Fibroblast of skin of right biceps (primary cell): Measurements from ENCODE around the gene C14orf119.
A peak's percentile ranks its signal among the peaks of the same experiment; 100 is the strongest.

ENCODE experiments used
- DNase-seq: peaks from one replicate; pipeline ENCODE4 v3.0.0-alpha.2; 2013

Gene C14orf119

GRCh38 chr14:23112359-23113178 lies 17.3 kb downstream of the C14orf119 start:
- no peak for DNase-seq

DNA sequence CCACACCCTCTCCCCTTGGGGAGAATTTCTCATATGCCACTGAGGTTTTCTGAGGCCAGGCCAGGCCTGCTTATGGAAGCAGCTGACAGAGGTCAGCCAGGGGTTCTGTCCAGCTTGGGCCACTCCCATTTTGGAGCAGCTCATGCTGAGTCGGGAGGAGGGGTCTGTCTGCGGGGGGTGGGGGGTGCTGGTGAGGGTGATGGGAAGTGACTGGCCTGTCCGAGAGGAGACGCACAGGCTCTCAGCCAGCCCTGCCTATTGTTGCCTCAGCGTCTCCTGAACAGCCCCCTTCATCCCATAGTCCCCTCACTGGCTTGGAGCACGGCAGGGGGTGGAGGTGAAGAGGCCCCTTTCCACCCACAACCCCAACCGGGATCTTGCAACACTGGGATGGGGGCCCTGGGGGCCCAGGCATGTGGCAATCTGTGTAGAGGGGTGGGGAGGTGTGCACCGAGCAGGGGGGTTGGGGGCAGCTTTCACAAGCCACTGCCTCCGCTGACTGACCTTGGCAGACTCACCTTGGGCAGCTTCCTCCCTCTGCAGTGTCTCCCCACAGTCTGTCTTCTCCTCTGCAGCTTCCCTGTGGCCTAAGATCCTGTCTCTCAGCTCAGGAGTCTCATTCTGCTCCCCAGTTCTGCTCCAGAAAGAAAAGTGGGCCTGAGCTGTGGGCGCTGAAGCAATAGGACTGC lies 18.3 kb downstream of the C14orf119 start:
- no peak for DNase-seq

DNA sequence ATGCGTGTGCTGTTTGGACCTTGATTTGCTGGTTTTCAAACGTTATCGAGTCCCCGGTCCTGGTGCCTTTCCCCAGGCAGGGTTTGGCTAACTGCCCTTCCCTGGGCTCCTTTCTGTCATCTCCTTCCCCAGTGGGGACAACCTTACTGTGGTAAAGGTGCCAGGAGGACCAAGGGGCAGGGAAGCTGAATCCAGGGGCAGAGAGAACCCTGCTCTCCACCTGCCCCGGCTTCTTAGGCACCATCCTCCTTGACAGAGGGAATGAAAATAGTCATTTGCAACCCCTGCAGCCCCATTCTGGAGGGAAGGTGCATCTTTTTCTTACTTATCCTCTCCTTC lies 18.8 kb downstream of the C14orf119 start:
- no peak for DNase-seq

- DNase-seq, result no peak
These were observed 19.3 kb downstream of the C14orf119 start for GRCh38 chr14:23114669-23115038.

DNA sequence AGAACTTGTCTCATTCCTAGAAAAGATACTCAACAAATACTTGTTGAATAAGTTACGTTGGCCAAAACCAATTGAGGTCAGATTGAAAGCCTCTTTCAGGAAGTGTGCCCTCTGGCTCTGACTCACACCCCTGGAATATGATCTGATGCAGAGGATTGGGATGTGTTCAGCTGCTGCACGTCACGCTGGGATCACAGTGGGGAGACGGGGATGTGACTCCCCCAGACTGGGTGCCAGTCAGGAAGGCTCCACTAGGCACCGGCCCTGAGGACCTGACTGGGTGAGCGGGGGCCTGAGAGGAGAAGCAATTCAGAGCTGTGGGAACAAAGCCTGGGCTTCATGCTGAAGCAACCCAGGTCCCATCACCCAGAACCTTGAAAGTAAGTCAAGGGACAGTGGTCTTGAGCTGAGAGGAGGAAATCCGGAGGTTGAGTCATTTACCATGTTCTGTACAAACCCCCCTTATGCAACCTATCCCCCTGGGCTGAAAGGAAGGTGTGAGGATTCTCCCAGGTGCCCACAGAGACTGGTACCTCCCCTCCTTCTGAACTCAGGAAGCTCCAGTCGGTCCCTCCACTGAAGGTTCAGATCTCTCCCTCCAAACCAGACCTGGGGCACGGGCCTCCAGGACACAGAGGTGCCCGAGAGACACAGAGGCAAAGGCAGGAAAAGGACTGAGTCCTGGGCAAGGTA lies 19.9 kb downstream of the C14orf119 start:
- peak; percentile 97 for DNase-seq

DNA sequence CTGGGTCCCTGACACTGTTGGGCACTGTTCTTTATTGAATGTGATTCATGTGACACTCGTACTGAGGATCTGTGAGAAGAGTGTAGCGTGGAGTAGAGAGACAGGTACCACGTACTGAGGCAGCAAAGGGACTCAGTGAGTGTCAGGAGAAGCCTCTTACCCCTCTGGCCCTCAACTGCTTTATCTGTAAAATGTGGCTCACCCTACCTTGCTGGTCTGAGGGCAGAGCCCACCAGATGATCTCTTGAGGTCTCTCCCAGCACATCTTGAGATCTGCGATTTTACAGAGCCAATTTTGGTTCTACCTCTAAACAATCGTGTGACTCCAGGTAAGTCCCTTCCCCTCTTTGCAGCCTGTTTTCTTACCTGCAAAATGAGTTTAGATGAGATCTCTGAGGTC lies 20.6 kb downstream of the C14orf119 start:
- no peak for DNase-seq

DNA sequence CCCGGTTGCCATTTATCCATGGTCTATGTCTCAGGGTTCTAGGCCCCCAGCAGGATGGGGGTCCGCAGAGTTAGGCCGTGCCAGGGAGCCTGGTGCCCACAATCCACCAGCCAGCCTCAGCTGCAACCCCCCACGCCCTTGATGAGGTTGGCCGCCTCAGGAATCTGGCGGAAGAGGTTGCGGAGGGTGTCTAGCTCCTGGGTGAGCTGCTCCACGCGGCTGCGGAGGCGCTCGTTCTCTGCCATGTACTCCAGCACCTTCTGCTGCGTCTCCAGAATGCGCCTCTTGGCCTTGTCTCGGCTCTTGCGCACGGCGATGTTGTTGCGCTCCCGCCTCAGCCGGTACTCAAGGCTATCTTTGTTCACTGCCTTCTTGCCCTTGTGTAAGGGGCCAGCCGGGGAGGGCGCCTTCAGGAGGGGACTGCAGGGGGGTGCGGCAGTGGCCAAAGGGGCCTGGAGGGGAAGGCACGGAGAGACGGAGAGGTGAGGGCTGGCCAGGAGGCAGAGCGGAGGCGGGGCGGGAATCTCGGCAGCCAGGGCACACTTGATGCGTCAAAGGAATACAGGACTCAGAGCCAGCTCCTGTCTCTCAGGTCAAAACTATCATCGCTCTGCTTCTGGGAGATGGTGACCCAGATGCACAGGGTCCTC lies 22.2 kb downstream of the C14orf119 start:
- DNase-seq, result no peak

DNA sequence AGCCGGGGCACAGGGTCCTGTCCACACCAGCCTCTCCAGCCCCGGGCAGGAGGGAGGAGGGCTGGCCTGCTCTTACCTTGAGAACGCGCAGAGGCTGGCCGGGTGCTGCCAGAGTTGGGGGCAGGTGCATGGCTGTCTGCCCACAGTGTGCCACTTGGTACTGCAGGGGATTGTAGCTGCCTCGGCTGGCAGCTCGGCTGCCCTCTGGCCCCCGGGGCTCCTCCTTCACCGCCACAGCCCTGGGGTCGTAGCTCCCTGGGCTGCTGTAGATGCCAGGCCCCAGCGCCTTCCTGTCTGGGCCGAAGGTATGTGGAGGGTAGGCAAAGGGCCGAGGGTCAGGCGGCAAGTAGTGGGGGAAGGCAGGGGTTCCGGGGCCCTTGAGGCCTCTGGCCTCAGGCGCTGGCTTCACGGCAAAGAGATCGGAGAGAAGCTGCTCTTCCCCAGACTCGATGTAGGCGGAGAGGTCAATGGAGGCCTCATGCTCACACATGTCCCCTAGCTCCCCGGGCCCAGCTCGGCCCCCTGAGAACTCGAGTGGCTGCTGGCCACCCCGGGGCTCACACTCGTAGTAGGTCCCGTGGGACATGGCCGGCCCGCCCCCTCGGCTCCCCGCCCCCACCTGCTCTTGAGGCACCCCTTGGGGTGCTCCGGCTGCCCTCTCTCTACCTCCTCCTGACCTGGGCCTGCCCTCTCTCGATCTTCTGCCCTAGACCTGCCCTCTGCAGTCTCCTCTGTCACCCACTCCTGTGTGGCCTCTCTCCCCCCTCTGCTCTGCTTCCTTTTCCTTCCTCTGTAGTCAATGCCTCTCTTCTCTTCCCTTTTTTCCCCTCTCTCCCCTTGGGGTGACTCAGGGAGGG lies 23.4 kb downstream of the C14orf119 start, which contains the start of gene CEBPE:
TSS of gene CEBPE (minus strand) at position 750 of the 857 bp plus-strand sequence. CDS start at position 586, 164 bp downstream.
- no peak for DNase-seq

DNA sequence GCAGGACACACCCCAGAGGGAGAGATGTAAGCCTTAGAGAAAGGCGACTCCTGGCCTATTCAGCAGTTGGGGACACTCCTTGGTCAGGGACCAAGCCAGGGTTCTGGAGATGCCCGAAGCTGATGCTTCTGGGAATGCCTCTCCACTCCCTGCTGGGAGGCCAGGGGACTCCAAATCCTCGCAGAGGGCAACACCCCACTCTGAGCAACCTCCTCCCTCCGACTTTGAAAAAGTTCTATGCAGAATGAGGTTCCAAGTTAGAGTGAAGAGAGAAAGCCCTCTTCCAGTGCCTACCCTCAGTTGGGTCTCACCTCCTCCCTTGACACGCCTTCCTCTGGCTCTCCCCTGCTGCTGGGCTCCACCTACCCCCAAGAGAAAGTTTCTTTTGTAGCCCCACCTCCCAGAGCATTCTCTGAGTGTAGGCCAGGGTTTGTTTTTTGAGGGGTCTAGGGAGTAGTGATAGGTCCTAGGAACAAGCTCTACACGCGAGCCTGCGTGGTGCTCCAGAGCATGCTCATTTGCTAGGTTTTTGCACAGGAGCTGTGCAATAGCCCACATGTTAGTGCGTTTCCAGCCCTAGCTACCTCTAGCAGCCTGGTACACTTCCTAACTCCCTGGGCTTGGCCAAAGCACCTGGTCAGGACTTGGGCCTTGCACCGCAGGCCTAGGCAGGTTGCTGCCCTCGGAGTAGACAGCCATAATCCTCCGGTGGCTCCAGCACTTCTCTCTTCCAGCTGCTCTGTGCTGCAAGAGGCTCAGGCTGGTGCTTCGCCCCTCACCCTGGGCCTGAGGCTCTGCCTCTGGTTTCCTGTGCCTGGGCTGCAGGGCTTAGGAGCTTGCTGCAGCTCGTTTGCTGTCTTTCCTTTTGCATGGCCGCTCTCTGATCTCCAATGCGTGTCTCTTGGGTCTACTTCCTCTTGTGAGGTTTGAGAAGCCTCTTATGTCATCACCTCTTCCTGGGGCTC lies 24.3 kb downstream of the C14orf119 start:
- DNase-seq, result no peak

GRCh38 chr14:23120541-23121251 lies 25.4 kb downstream of the C14orf119 start:
- peak; percentile 82 for DNase-seq

GRCh38 chr14:23121361-23121771 lies 26.1 kb downstream of the C14orf119 start:
- peak; percentile 19 for DNase-seq

DNA sequence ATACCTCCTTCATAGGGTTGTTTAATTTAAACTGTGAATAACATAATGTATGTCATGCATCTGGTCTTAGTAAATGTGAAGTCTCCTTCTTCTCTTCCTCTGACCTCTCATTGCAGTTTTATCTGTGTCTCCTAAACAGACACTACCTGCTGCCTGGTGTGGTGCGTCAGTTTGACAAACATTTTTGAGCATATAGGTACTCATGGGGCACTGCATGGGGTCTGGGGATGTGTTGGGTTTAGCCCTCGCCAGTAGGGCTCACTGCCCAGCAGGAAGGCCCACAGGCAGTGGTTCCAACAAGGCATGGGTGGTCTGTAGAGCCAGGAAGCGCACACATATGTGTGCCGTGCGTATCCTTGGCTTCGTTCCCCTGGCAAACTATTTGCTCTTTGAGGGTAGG lies 26.8 kb downstream of the C14orf119 start:
- no peak for DNase-seq

DNA sequence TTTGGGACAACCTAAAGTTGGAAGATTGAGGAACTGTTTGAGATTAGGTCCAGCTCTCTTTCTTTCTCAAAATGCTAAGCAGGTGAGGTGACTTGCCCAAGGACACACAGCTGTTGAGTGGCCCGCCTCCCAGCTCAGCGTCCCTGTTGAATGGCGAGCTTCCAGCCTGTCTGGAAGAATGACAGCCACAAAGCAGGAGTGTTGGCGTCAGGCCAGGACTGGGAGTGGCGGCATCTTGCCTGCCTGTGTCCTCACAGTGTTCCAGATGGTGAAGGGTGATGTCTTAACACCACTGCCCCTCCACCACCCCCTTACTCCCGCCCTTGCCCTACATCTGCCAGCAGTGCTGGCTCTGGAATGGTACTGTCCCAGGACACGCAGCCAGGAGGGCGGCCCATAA lies 28.1 kb downstream of the C14orf119 start:
- no peak for DNase-seq

DNA sequence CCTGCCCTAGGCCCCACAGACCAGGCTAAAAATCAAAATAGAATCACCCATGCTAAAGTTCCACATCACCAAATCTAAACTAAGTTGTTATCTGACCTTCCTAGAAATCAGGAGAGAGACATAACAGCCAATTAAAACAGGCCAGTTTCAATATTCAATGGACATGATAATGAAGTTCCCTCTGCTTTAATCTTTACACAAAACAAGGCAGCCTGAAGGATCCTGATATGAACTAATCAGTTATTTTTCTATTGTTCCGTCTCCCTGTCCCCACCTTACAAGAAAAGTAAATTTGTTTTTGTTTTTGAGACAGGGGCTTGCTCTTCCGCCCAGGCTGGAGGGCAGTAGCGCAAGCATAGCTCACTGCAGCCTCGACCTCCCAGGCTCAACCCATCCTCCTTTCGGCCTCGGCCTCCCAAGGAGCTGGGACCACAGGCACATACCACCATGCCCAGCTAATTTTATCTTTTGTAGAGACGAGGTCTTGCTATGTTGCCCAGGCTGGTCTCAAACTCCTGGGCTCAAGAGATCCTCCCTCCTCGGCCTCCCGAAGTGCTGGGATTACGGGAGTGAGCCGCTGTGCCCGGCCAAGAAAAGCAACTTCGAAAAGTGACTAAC lies 29.1 kb downstream of the C14orf119 start:
- DNase-seq, result no peak

DNA sequence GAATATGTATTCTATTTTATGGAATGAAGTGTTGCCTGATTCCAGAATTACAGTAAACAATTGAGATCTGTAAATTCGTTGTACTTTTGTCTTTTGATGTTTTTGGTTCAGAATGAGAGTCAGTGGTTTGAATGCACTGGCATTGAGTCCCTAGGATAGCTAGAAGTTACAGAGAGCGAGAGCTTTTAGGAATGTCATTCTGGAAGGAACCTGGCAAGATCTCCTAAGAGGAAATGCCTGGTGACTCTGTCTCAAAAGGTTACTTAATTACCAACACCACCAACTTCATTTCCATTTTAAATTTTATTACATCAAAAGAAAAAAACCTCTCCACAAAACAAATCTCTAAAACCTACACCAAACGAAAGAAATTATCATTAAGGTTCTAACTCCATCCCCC lies 29.7 kb downstream of the C14orf119 start:
- no peak for DNase-seq

DNA sequence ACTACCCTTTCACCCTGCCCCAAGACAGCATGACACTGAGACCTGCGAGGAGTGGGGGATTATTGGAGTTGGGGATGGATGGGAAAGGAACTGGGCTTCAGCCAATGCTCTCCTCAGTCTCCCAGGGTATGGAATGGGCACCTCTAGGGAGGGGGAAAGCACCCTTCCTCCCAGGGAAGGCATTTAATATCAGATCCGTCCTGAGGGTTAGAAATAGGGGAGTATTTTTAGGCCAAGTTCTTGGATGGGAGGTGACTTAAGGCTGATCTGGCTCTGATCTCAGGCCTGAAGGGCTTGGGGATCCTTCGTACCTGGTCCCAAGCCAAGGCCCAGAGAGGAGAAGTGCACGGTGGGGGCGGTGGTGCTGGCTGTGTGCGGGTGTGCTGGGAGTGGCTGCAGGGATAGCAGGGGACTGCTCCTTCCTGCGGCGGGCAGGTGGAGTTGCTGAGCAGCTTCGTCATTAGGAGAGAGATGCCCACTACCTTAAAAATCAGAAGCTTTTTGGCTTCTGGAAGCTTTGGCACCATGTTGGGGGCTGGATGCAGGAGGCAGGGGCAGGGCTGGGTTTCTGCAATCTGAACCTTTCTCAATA lies 30.7 kb downstream of the C14orf119 start:
- DNase-seq, result no peak

- DNase-seq, result no peak
These were observed 31.4 kb downstream of the C14orf119 start for GRCh38 chr14:23126548-23127278.

GRCh38 chr14:23127861-23128260 lies 32.6 kb downstream of the C14orf119 start:
- DNase-seq, result no peak
